ENCODE measurements around the gene MYO9B.

The MYO9B gene

DNA sequence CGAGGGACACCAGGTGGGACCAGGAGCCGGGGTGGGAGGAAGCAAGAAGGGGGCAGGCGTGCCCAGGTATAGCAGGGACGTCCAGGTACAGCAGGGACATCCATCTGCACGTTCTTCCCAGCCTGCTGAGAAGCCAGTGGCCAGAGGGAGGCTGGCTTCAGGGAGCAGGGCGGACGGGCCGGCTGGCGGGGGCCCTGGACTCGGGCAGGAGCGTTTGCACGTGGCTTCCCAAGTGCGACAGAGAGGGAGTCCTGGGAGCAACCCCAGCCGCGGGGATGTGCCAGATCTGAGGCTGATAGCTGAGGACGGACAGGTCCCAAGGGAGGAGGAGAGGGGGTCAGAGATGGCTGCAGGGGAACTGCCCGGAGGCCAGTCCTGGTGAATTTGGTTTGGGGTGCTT is 36.7 kb downstream of the MYO9B start:
- H3K79me2 ChIP-seq (ENCODE audit: insufficient read depth, low read length): no peaks in the 10 kb centered on the region
- no peak overlapping the region for H2AFZ ChIP-seq (ENCODE audit: low read length)
- H3K27me3 ChIP-seq (ENCODE audit: insufficient read depth, low read length): no peaks in the 10 kb centered on the region
- no peak overlapping the region for H3K4me2 ChIP-seq (ENCODE audit: low read length)
- H3K4me1 ChIP-seq (ENCODE audit: insufficient read depth, low read length, severe bottlenecking): peaks cover 29% of the 10 kb centered on the region
- no peak overlapping the region for H3K27ac ChIP-seq (ENCODE audit: low read depth, low read length, poor library complexity, severe bottlenecking)
- TF ChIP-seq CTCF (IDR thresholded peaks at IDR 0.05; ENCODE audit: low read length) (no peak), EZH2 (IDR thresholded peaks at IDR 0.05; ENCODE audit: borderline replicate concordance, low read length) (no peak)
- no peaks in the 10 kb centered on the region for H3F3A ChIP-seq (ENCODE audit: insufficient read depth, low read length)
- no peaks in the 10 kb centered on the region for H4K20me1 ChIP-seq (ENCODE audit: insufficient read depth, low read length)
- no peak overlapping the region for H3K9ac ChIP-seq (ENCODE audit: low read length)
- peaks cover 63% of the 10 kb centered on the region for H3K36me3 ChIP-seq (ENCODE audit: insufficient read depth, low read length)
- no peak overlapping the region for H3K4me3 ChIP-seq (ENCODE audit: low read depth, low read length, poor library complexity, severe bottlenecking)
- no peaks in the 10 kb centered on the region for H3K9me2 ChIP-seq (ENCODE audit: low read depth, low read length)
- H3K9me3 ChIP-seq (ENCODE audit: low read length): no peaks in the 10 kb centered on the region

DNA sequence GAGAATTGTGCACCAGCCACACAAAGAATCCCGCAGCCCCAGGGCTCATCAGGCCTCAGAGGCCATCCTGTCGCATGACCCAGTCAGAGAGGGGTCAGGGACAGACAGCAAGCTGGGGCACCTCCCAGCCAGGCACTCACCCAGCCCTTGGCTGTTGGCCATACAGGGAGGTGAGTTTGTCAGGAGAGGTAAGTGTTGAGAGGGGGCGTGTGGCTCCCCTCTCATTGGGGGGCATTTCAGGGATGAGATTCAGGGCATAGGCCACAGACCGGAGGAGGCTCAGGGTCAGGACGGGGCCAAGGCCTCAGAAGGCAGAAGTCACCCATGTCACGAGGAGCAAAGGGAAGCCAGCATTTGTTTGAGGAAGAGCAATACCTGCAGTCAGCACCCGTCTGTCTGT is 37.1 kb downstream of the MYO9B start:
- Histone ChIP-seq H4K20me1 (ENCODE audit: insufficient read depth, low read length) (no peaks in the 10 kb centered on the region), H3K9me3 (ENCODE audit: low read length) (no peaks in the 10 kb centered on the region), H3F3A (ENCODE audit: insufficient read depth, low read length) (no peaks in the 10 kb centered on the region), H3K9ac (ENCODE audit: low read length) (no peak overlapping the region), H3K27ac (ENCODE audit: low read depth, low read length, poor library complexity, severe bottlenecking) (no peak overlapping the region), H3K4me1 (ENCODE audit: insufficient read depth, low read length, severe bottlenecking) (peaks cover 25% of the 10 kb centered on the region), H3K79me2 (ENCODE audit: insufficient read depth, low read length) (no peaks in the 10 kb centered on the region), H3K27me3 (ENCODE audit: insufficient read depth, low read length) (no peaks in the 10 kb centered on the region), H3K9me2 (ENCODE audit: low read depth, low read length) (no peaks in the 10 kb centered on the region), H3K4me3 (ENCODE audit: low read depth, low read length, poor library complexity, severe bottlenecking) (no peak overlapping the region), H3K4me2 (ENCODE audit: low read length) (no peak overlapping the region), H2AFZ (ENCODE audit: low read length) (no peak overlapping the region), H3K36me3 (ENCODE audit: insufficient read depth, low read length) (peaks cover 60% of the 10 kb centered on the region)
- TF ChIP-seq CTCF (IDR thresholded peaks at IDR 0.05; ENCODE audit: low read length) (no peak), EZH2 (IDR thresholded peaks at IDR 0.05; ENCODE audit: borderline replicate concordance, low read length) (no peak)

DNA sequence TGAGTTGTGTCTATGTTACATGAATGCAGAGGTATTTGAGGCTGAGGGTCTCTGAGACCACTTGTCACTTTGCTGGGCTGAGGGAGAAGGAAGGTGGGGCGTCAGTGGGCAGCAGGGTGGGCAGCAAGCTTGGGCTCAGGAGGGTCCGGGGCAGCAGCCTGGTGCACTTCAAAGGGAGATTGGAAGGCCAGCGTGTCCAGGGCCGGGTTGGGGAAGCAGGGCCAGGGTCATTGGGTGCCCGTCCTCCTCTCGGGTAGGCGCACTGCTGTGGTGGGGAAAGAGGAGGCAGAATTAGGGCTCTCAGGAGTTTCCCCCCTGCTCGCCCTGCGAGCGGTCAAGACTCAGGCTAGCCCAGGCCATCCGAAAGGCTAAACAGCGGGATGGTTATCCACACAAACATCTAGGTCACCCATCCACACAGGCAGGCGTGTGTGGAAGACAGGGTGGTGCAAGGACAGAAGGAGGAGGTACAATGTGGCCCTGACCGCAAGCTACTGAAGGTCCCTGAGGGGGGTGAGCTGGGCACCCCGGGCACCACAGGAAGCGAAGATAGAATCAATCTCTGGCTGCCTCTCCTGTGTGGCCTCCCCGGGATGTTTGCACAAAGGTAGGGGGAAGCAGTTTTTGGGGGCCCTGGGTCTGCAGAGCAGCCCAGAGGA is 37.7 kb downstream of the MYO9B start:
- Histone ChIP-seq H2AFZ (ENCODE audit: low read length) (no peak overlapping the region), H4K20me1 (ENCODE audit: insufficient read depth, low read length) (no peaks in the 10 kb centered on the region), H3K36me3 (ENCODE audit: insufficient read depth, low read length) (peaks cover 54% of the 10 kb centered on the region), H3K27ac (ENCODE audit: low read depth, low read length, poor library complexity, severe bottlenecking) (no peak overlapping the region), H3K4me3 (ENCODE audit: low read depth, low read length, poor library complexity, severe bottlenecking) (no peak overlapping the region), H3F3A (ENCODE audit: insufficient read depth, low read length) (no peaks in the 10 kb centered on the region), H3K9me3 (ENCODE audit: low read length) (no peaks in the 10 kb centered on the region), H3K79me2 (ENCODE audit: insufficient read depth, low read length) (no peaks in the 10 kb centered on the region), H3K9me2 (ENCODE audit: low read depth, low read length) (no peaks in the 10 kb centered on the region), H3K9ac (ENCODE audit: low read length) (no peak overlapping the region), H3K4me2 (ENCODE audit: low read length) (no peak overlapping the region), H3K27me3 (ENCODE audit: insufficient read depth, low read length) (no peaks in the 10 kb centered on the region), H3K4me1 (ENCODE audit: insufficient read depth, low read length, severe bottlenecking) (peaks cover 20% of the 10 kb centered on the region)
- TF ChIP-seq EZH2 (IDR thresholded peaks at IDR 0.05; ENCODE audit: borderline replicate concordance, low read length): no peak
- TF ChIP-seq CTCF (IDR thresholded peaks at IDR 0.05; ENCODE audit: low read length): no peak
